H1 (cell line): ENCODE results near the gene STRN4.

Experiments
- CTCF ChIP-seq, 3 experiments: IDR thresholded peaks; 1 replicate in 2 of 3; 2 replicates in 1 of 3; pipeline versions ENCODE4 v1.5.1 to v1.6.1; 2011; ENCODE audit warnings: low read length in 3 of 3, mild to moderate bottlenecking in 3 of 3, inconsistent platforms in 2 of 3, low read depth in 1 of 3, moderate library complexity in 1 of 3; ENCODE audit not compliant: insufficient read depth in 1 of 3; ENCODE audit errors: control extremely low read depth in 1 of 3
- HDAC2 ChIP-seq, 2 experiments: fragments of 300-600 bp in 1 of 2; sonication (generic) in 1 of 2; IDR thresholded peaks; 2 replicates each; pipeline ENCODE4 v1.6.1; 2011 to 2012; ENCODE audit warnings: low read depth in 2 of 2, low read length in 2 of 2, mild to moderate bottlenecking in 2 of 2, moderate library complexity in 2 of 2, borderline replicate concordance in 1 of 2, inconsistent platforms in 1 of 2
- POLR2A ChIP-seq, 2 experiments: IDR thresholded peaks; 1 replicate in 1 of 2; 2 replicates in 1 of 2; pipeline ENCODE4 v1.6.1; 2011; ENCODE audit warnings: low read depth in 2 of 2, low read length in 2 of 2, mild to moderate bottlenecking in 2 of 2; ENCODE audit errors: control extremely low read depth in 1 of 2
- SP1 ChIP-seq: IDR thresholded peaks from 2 replicates; pipeline ENCODE4 v1.6.1; 2011; ENCODE audit warnings: low read depth, low read length
- TAF1 ChIP-seq: IDR thresholded peaks from 2 replicates; pipeline ENCODE4 v1.6.1; 2011; ENCODE audit warnings: mild to moderate bottlenecking, low read depth, low read length
- YY1 ChIP-seq: IDR thresholded peaks from 2 replicates; pipeline ENCODE4 v1.6.1; 2011; ENCODE audit warnings: low read depth, mild to moderate bottlenecking, low read length

- TF ChIP-seq CTCF (IDR thresholded peaks at IDR 0.05; ENCODE audit: control extremely low read depth in 1 of 3, insufficient read depth in 1 of 3, low read depth in 1 of 3, low read length in 3 of 3) = no peak
- TF ChIP-seq POLR2A (IDR thresholded peaks at IDR 0.05; ENCODE audit: control extremely low read depth in 1 of 2, low read depth in 2 of 2, low read length in 2 of 2) = no peak
- no peak for TF ChIP-seq HDAC2 (IDR thresholded peaks at IDR 0.05; ENCODE audit: borderline replicate concordance in 1 of 2, low read depth in 2 of 2, low read length in 2 of 2)
- TF ChIP-seq YY1 = no peak
- TF ChIP-seq SP1 = no peak
- TF ChIP-seq TAF1 = no peak
These were observed 23.7 kb downstream of the STRN4 start for GRCh38 chr19:46722421-46723022.
